ENCODE data around the gene ZNF48.

The ZNF48 gene

DNA sequence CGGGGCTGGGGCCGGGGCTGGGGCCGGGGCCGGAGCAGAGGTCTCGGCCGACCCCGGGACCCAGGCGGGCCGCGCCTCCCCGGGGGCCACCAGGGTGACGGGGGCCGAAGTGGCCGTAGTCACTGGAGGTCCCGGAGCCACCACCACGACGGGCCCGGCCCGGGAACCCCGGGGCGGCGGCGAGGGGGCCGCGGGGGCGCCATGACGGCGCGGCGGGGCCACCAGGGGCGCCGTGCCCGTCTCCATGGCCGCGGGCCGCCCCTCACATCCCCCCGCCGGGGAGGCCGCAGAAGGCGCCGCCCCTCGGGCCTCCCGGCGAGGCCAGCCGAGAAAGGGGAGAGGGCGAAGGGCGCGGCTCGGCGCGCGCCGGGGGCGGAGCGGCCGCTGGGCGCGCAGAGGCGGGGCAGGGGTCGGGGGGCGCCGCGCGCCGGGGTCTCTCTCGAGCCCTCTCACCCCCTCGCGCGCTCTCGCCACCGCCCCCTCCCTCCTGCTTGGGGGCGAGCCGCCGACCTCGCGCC is 25.2 kb upstream of the ZNF48 start:
- no peak for DNase-seq (ENCODE audit: extremely low read depth, low read depth)
- TF ChIP-seq, protein P1, sequence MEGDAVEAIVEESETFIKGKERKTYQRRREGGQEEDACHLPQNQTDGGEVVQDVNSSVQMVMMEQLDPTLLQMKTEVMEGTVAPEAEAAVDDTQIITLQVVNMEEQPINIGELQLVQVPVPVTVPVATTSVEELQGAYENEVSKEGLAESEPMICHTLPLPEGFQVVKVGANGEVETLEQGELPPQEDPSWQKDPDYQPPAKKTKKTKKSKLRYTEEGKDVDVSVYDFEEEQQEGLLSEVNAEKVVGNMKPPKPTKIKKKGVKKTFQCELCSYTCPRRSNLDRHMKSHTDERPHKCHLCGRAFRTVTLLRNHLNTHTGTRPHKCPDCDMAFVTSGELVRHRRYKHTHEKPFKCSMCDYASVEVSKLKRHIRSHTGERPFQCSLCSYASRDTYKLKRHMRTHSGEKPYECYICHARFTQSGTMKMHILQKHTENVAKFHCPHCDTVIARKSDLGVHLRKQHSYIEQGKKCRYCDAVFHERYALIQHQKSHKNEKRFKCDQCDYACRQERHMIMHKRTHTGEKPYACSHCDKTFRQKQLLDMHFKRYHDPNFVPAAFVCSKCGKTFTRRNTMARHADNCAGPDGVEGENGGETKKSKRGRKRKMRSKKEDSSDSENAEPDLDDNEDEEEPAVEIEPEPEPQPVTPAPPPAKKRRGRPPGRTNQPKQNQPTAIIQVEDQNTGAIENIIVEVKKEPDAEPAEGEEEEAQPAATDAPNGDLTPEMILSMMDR (IDR thresholded peaks at IDR 0.05; ENCODE audit: low read depth, low read length), result no peak

DNA sequence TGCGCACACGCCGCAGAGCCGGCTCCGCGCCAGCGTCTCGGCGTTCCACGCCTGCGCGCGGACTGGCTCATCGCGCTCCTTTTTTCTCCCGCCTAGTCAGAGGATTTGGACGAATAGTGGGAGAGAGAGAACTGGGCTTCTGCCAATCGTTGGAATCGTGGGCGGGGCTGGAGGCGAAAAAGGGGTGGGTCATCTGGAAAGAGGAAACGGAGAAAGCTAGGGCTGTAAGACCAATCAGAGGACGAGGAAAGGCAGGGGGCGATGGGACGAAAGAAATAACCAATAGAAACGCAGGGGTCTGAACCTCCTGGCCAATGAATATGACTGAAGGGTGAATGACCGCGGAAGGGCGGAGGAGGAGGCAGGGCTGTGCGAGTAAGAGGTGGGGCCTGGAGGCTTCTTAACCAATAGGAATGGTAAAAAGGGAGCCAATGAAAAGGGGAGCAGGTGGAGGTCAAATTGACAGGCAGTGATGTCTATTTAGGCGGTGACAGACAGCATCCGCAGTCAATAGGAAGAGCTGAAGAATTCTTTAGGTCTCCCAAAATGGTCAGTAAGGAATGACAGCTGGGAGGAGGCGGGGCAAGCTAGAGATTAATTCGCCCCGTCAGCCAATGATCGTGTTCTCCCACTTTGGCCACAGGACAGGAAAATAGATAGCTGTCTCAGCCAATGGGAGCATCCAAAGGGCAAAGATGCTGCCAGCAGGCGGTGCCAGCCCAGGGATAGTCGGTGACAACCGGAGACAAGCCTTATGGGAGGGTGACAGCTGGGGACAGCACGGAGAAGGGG is 24.6 kb upstream of the ZNF48 start, which contains the start of gene TBC1D10B:
Gene TBC1D10B (minus strand): TSS at position 39 of the 792 bp plus-strand sequence. CDS start 311 bp downstream, outside the sequence.
- DNase-seq (ENCODE audit: extremely low read depth, low read depth), result peak; percentile 100
- TF ChIP-seq, protein P1 (IDR thresholded peaks at IDR 0.05; ENCODE audit: low read depth, low read length), result peak; percentile 14

DNA sequence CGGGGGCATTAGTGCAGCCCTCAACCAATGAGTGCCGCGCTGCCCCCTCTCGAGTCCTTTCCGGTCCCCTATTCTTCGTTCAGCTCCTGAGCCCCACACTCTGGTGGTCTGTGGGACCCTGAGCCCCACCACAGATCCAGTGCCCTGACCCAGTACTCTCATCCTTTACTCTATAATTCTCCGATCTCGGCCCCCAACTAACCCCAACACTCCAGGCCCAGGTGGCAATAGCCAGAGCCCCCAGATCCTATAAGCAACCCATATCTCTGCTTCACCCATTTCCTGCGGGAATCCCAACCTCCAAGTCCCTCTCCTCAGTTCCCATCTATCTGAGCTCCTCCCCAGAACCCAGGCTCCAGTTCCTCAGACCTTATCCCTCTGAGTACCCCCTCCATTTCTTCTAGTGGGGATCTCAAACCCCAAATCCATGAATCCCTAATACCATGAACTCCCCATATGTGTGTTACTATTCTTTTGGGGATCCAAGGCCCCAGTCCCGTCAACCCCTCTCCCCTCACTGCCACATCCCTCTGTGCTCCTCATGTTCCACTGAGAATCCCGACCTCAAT is 23.9 kb upstream of the ZNF48 start:
- no peak for DNase-seq (ENCODE audit: extremely low read depth, low read depth)
- TF ChIP-seq, protein P1 (IDR thresholded peaks at IDR 0.05; ENCODE audit: low read depth, low read length), result no peak

DNA sequence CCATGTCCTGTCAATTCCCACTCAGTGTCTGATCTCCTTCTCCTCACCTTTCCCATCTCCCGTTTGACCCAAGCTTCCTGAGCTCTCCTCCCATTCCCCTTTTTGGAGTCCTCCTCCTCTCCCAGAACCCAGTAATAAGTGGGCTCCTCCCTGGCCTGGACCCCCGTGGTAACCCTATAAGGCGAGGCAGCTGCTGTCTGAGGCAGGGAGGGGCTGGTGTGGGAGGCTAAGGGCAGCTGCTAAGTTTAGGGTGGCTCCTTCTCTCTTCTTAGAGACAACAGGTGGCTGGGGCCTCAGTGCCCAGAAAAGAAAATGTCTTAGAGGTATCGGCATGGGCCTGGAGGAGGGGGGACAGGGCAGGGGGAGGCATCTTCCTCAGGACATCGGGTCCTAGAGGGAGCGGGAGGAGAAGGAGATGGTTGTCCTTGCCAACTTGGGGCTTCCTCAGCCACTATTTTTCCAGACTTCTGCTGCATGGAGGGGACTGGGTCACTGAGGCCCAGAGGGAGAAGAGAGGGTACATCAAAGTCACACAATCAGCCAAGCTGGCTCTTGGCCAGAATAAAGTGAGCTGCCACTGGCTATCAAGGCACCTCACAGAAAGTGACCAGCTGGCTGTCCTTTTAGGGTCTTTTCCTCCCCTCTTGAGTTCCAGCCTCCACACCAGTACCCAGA is 23.0 kb upstream of the ZNF48 start:
- DNase-seq (ENCODE audit: extremely low read depth, low read depth), result no peak
- TF ChIP-seq, protein P1 (IDR thresholded peaks at IDR 0.05; ENCODE audit: low read depth, low read length), result no peak

DNA sequence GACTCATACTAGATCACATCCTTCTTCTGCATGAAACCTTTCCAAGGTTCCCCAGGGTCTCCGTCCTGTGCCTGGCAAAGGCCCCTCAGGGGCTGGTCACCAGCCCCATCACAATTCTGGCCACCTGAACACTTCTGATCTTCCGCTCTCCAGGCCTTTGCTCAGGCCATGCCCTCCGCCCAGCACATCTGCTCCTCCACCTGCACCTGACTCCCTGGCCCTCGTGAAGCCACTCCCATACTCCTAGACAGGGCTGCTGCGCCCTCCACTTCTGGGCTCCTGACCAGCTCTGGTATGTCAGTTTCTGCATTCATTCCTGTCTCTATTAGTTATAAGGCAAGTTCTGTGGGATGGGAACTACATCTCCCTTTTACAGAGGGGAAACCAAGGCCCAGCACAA is 22.5 kb upstream of the ZNF48 start:
- no peak for DNase-seq (ENCODE audit: extremely low read depth, low read depth)

DNA sequence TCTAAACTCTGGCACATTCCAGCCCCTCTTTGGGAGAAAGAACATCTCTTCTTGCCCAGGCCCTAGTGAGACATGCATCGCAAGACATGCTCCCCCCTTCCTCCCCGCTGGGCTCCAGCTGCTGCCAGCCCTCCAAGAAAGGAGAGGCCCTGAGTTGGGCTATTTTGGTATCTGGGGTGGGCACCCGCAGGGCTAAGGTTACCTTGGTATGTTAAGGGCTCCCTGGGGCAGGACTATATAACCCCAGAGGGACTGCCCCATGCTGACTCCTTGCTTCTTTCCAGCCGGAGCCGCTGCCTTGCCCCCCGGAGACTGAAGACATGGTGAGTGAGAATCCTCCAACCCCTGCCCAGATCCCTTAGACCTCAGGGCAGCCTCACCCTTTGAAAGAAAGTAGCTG is 20.7 kb upstream of the ZNF48 start, which contains the start of gene MYL11:
Gene MYL11 (plus strand): TSS at position 265 of the 400 bp plus-strand sequence. CDS start 56 bp downstream, at position 321.
- DNase-seq (ENCODE audit: extremely low read depth, low read depth), result no peak
- TF ChIP-seq, protein P1 (IDR thresholded peaks at IDR 0.05; ENCODE audit: low read depth, low read length), result no peak

More for the DNA sequence above, 22.5 kb upstream of the ZNF48 start:
- TF ChIP-seq, protein P1 (IDR thresholded peaks at IDR 0.05; ENCODE audit: low read depth, low read length), result no peak
